GM18951 (cell line): ENCODE results near the gene RCOR1.
"Not testable (repeated sequence)": the region's sequence is repeated elsewhere in the genome, so short reads cannot be mapped to it uniquely, and the experiment has no call there.

Source experiments
- POLR2A ChIP-seq: IDR thresholded peaks from 4 replicates; pipeline ENCODE4 v1.6.1; 2011; ENCODE audit warnings: mild to moderate bottlenecking; ENCODE audit not compliant: insufficient read length, insufficient read depth; ENCODE audit errors: extremely low read depth
- in situ Hi-C: fragments of 300-500 bp; cut with MboI; formaldehyde crosslinking; loops from one replicate; pipeline ENCODE4 v1.12.0; 2022; ENCODE audit warnings: low sequenced_read_pairs, mixed read lengths, inconsistent platforms; ENCODE audit not compliant: unreplicated experiment

RCOR1 gene

GRCh38 chr14:102616799-102617198, 24.4 kb downstream of the RCOR1 start:
- in situ Hi-C loops: no loop called here
- no peak for TF ChIP-seq POLR2A

GRCh38 chr14:102619012-102619411, 26.6 kb downstream of the RCOR1 start:
- in situ Hi-C loops: not testable (repeated sequence)

- in situ Hi-C loops: no loop called here
- no peak for TF ChIP-seq POLR2A
Measured at GRCh38 chr14:102620413-102620812, 28.0 kb downstream of the RCOR1 start.

- no peak for TF ChIP-seq POLR2A
- in situ Hi-C loops: no loop called here
Measured at GRCh38 chr14:102622262-102622885, 29.9 kb downstream of the RCOR1 start.

- TF ChIP-seq POLR2A: no peak
- in situ Hi-C loops: no loop called here
Measured at GRCh38 chr14:102624666-102625065, 32.2 kb downstream of the RCOR1 start.

GRCh38 chr14:102625564-102626296, 33.3 kb downstream of the RCOR1 start:
- in situ Hi-C loops: no loop called here
- TF ChIP-seq POLR2A: no peak

GRCh38 chr14:102626530-102626929, 34.1 kb downstream of the RCOR1 start:
- in situ Hi-C loops: no loop called here
- no peak for TF ChIP-seq POLR2A

- TF ChIP-seq POLR2A: no peak
- in situ Hi-C loops: no loop called here
Measured at GRCh38 chr14:102629011-102629444, 36.6 kb downstream of the RCOR1 start.

- in situ Hi-C loops: no loop called here
- no peak for TF ChIP-seq POLR2A
Measured at GRCh38 chr14:102629808-102630350, 37.4 kb downstream of the RCOR1 start.

GRCh38 chr14:102630405-102630804, 38.0 kb downstream of the RCOR1 start:
- TF ChIP-seq POLR2A: no peak
- in situ Hi-C loops: no loop called here

GRCh38 chr14:102630881-102631280, 38.4 kb downstream of the RCOR1 start:
- no peak for TF ChIP-seq POLR2A
- in situ Hi-C loops: no loop called here

GRCh38 chr14:102633906-102634595, 41.6 kb downstream of the RCOR1 start:
- TF ChIP-seq POLR2A: no peak
- in situ Hi-C loops: no loop called here

GRCh38 chr14:102639611-102640010, 47.2 kb downstream of the RCOR1 start:
- in situ Hi-C loops: not testable (repeated sequence)

- in situ Hi-C loops: no loop called here
- no peak for TF ChIP-seq POLR2A
Measured at GRCh38 chr14:102644523-102644922, 52.1 kb downstream of the RCOR1 start.
